Spleen (tissue), 11 donors: ENCODE measurements around the gene DSG4. TPM values are rescaled to one million over a fixed set of nuclear protein-coding genes. Genes with fewer than 3 reads are reported as not detected.

Experiments used
- DNase-seq: peaks from one replicate; pipeline ENCODE4 v3.0.0-alpha.2; 2020
- H3K27ac ChIP-seq, 8 donors: fragments of 200-600 bp; sonication (generic) in 7 of 8; 1 replicate in 4 of 8; 2 replicates in 4 of 8; pipeline versions ENCODE4 v1.5.0 to v1.8.0; 2016 to 2021; ENCODE audit warnings: inconsistent platforms in 4 of 8, mild to moderate bottlenecking in 4 of 8, moderate library complexity in 1 of 8
- H3K27me3 ChIP-seq, 7 donors: fragments of 200-600 bp; sonication (generic) in 6 of 7; replicated peaks in 1 of 7; 1 replicate in 4 of 7; 2 replicates in 3 of 7; pipeline versions ENCODE4 v1.5.0 to v1.8.0; 2016 to 2021; ENCODE audit warnings: inconsistent platforms in 3 of 7, mild to moderate bottlenecking in 1 of 7
- H3K36me3 ChIP-seq, 6 donors: fragments of 200-600 bp; sonication (generic) in 5 of 6; 1 replicate in 4 of 6; 2 replicates in 2 of 6; pipeline versions ENCODE4 v1.5.0 to v1.8.0; 2016 to 2021; ENCODE audit warnings: inconsistent platforms in 2 of 6
- H3K4me1 ChIP-seq, 6 donors: fragments of 200-600 bp; sonication (generic) in 5 of 6; 1 replicate in 3 of 6; 2 replicates in 3 of 6; pipeline versions ENCODE4 v1.5.0 to v1.8.0; 2016 to 2021; ENCODE audit warnings: inconsistent platforms in 3 of 6
- H3K4me3 ChIP-seq, 8 donors: fragments of 200-600 bp; sonication (generic) in 7 of 8; 1 replicate in 4 of 8; 2 replicates in 4 of 8; pipeline versions ENCODE4 v1.5.0 to v1.8.0; 2016 to 2021; ENCODE audit warnings: inconsistent platforms in 4 of 8, mild to moderate bottlenecking in 4 of 8, moderate library complexity in 2 of 8
- H3K9me3 ChIP-seq, 8 donors: fragments of 200-600 bp; sonication (generic) in 7 of 8; 1 replicate in 4 of 8; 2 replicates in 4 of 8; pipeline versions ENCODE4 v1.5.0 to v1.8.0; 2016 to 2021; ENCODE audit warnings: inconsistent platforms in 4 of 8
- CTCF ChIP-seq, 11 experiments: fragments of 200-600 bp in 7 of 11; fragments of 450-650 bp in 4 of 11; sonication (generic) in 4 of 11; IDR thresholded peaks in 8 of 11; conservative IDR thresholded peaks in 3 of 11; 1 replicate in 7 of 11; 2 replicates in 4 of 11; pipeline versions ENCODE4 v1.4.0 to v1.8.0; 2016 to 2021; ENCODE audit warnings: antibody characterized with exemption in 11 of 11, inconsistent platforms in 4 of 11, mild to moderate bottlenecking in 1 of 11
- POLR2A ChIP-seq, 3 donors: fragments of 450-650 bp; IDR thresholded peaks; one replicate each; pipeline ENCODE4 v1.5.1; 2017; ENCODE audit warnings: antibody characterized with exemption in 3 of 3, mild to moderate bottlenecking in 1 of 3
- POLR2AphosphoS5 ChIP-seq, 3 donors: sonication (generic); formaldehyde crosslinking; IDR thresholded peaks; one replicate each; pipeline ENCODE4 v1.5.1; 2017; ENCODE audit warnings: antibody characterized with exemption in 3 of 3
- WGBS, 5 donors: extraction: QIAGEN DNeasy Blood & Tissue Kit in 3 of 5; methylation state at CpG; one replicate each; pipeline versions ENCODE4 v1.1.5 to v1.1.7; 2013 to 2018; 5-methylcytosine and 5-hydroxymethylcytosine counted together
- intact Hi-C: fragments of 100-400 bp; cut with DNase I; formaldehyde crosslinking; loops from one replicate; pipeline ENCODE4 v1.15.0; 2023; ENCODE audit warnings: low total_unique reads
- polyA plus RNA-seq, 3 donors: library from polyadenylated mRNA; stranded (reverse); fragments of 200-250 nt; gene quantifications; one replicate each; pipeline ENCODE4 v1.2.1, GENCODE V29; 2013
- total RNA-seq, 7 donors: library from RNA; depleted of rRNA in 3 of 7; stranded (reverse); fragments of >200 nt in 3 of 7; fragmentation: NEBNext Ultra II Directional in 4 of 7; extraction: Animal tissue kit (Norgen Biotek cat#: 25700) in 4 of 7; gene quantifications; one replicate each; pipeline versions ENCODE4 v1.1.0 to v1.2.1, GENCODE V29; 2016 to 2021
- donor health status: healthy with polysubstance abuse.
- donor health status: DM: no; HTN: no; CAD: no; lungs with moderate emphysema.
- donor health status: DM: no; HTN: no; CAD: no.
- donor health status: Bipolar disorder and iron deficiency.
- donor health status: healthy.
- donor health status: DM: no; HTN: no; CAD: no.
- donor health status: DM: yes; HTN: yes; CAD: no.

DSG4 gene
- total and polyA plus RNA-seq, 10 donors, result not detected

DNA sequence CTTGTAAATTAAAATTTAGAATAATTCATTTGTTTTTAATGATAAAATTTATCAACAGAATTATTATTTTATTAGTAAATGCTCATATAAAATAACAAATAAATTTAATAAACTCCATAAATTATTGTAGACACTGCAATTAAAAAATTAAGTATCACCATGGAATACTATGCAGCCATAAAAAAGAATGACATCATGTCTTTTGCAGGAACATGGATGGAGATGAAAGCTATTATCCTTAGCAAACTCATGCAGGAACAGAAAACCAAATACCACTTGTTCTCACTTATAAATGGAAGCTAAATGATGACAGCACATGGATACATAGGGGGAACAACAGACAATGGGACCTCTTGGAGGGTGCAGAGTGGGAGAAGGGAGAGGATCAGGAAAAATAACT, 41.3 kb downstream of the DSG4 start:
- H3K27me3 ChIP-seq, result no peaks in the 10 kb centered on the region
- H3K4me1 ChIP-seq, result no peaks in the 10 kb centered on the region
- intact Hi-C loops, result no loop called here
- no peak overlapping the region for H3K27ac ChIP-seq
- H3K36me3 ChIP-seq, result no peaks in the 10 kb centered on the region
- no peak overlapping the region for H3K4me3 ChIP-seq
- no peak for DNase-seq
- peaks cover 0 to 17% (median 2%) of the 10 kb centered on the region in 8 donors for H3K9me3 ChIP-seq
- TF ChIP-seq CTCF (IDR thresholded peaks at IDR 0.05 in 8 of 11, conservative IDR thresholded peaks at IDR 0.05 in 3 of 11) (no peak), POLR2A (IDR thresholded peaks at IDR 0.05) (no peak), POLR2AphosphoS5 (IDR thresholded peaks at IDR 0.05) (no peak)

GRCh38 chr18:31419457-31419932, 42.9 kb downstream of the DSG4 start:
- Histone ChIP-seq H3K4me3 (no peak overlapping the region), H3K27ac (no peak overlapping the region), H3K4me1 (no peaks in the 10 kb centered on the region), H3K9me3 (peaks cover 0 to 16% (median 1%) of the 10 kb centered on the region in 8 donors), H3K36me3 (no peaks in the 10 kb centered on the region), H3K27me3 (no peaks in the 10 kb centered on the region)
- WGBS, 5 donors, result 82 to 91% (median 84%) methylated on average over 7 of the region's 7 CpGs
- intact Hi-C loops, result no loop called here
- DNase-seq, result no peak
- TF ChIP-seq POLR2AphosphoS5 (IDR thresholded peaks at IDR 0.05) (no peak), POLR2A (IDR thresholded peaks at IDR 0.05) (no peak), CTCF (IDR thresholded peaks at IDR 0.05 in 8 of 11, conservative IDR thresholded peaks at IDR 0.05 in 3 of 11) (no peak)

DNA sequence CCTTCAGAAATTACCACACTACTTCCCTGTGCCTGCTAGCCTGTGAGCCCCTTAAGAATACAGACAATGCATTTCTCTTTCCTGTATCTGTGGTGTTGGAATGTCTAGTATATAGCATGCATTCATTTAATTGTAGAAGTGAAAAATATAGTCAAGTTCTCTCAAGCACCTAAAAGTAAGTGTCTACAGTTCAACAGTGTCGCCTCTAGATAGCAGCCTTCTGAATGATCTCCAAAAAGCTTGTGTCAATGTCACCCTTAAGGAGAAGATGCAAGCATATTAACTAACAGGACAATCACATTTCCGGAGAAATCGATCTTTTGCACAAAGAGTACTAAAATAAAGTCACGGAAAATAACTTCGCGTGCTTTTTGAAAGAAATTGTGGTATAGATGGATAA, 43.5 kb downstream of the DSG4 start:
- H3K4me3 ChIP-seq, result no peak overlapping the region
- H3K36me3 ChIP-seq, result no peaks in the 10 kb centered on the region
- peaks cover 0 to 16% (median 1%) of the 10 kb centered on the region in 8 donors for H3K9me3 ChIP-seq
- no peaks in the 10 kb centered on the region for H3K4me1 ChIP-seq
- no peak for TF ChIP-seq POLR2AphosphoS5 (IDR thresholded peaks at IDR 0.05)
- no peak for TF ChIP-seq CTCF (IDR thresholded peaks at IDR 0.05 in 8 of 11, conservative IDR thresholded peaks at IDR 0.05 in 3 of 11)
- no peak for TF ChIP-seq POLR2A (IDR thresholded peaks at IDR 0.05)
- H3K27me3 ChIP-seq, result no peaks in the 10 kb centered on the region
- WGBS, 5 donors, result 93 to 96% (median 94%) methylated on average over 6 of the region's 6 CpGs
- H3K27ac ChIP-seq, result no peak overlapping the region
- no peak for DNase-seq
- intact Hi-C loops, result no loop called here

- TF ChIP-seq POLR2AphosphoS5 (IDR thresholded peaks at IDR 0.05) (no peak), CTCF (IDR thresholded peaks at IDR 0.05 in 8 of 11, conservative IDR thresholded peaks at IDR 0.05 in 3 of 11) (no peak), POLR2A (IDR thresholded peaks at IDR 0.05) (no peak)
- no peak for DNase-seq
- Histone ChIP-seq H3K27me3 (no peaks in the 10 kb centered on the region), H3K36me3 (no peaks in the 10 kb centered on the region), H3K4me3 (no peak overlapping the region), H3K27ac (no peak overlapping the region), H3K9me3 (peaks cover 0 to 14% (median 1%) of the 10 kb centered on the region in 8 donors), H3K4me1 (no peaks in the 10 kb centered on the region)
- 85 to 90% (median 90%) methylated on average over 2 of the region's 2 CpGs for WGBS, 5 donors
- intact Hi-C loops, result no loop called here
Observed at GRCh38 chr18:31420524-31420923, 43.9 kb downstream of the DSG4 start.
